Spinal cord (tissue), 10 donors: ENCODE data around the gene DPCD. TPM values are rescaled to one million over a fixed set of nuclear protein-coding genes. Genes with fewer than 3 reads are reported as not detected.
A peak's percentile ranks its signal among the peaks of the same experiment; 100 is the strongest.

Source experiments
- DNase-seq, 6 donors: peaks; one replicate each; pipeline versions ENCODE4 v3.0.0 to v3.0.0-alpha.2; 2013 to 2015; ENCODE audit warnings: low spot score in 6 of 6, low read depth in 4 of 6
- H3K27ac ChIP-seq: one replicate; pipeline ENCODE4 v1.5.1; 2013; ENCODE audit warnings: low read depth, low read length, control low read depth
- H3K27me3 ChIP-seq: one replicate; pipeline ENCODE4 v1.6.1; 2013; ENCODE audit warnings: low read length; ENCODE audit not compliant: control insufficient read depth, insufficient read depth
- H3K36me3 ChIP-seq: one replicate; pipeline ENCODE4 v1.6.1; 2013; ENCODE audit warnings: low read length; ENCODE audit not compliant: control insufficient read depth, insufficient read depth
- H3K4me1 ChIP-seq: one replicate; pipeline ENCODE4 v1.6.1; 2013; ENCODE audit warnings: low read length; ENCODE audit not compliant: control insufficient read depth, insufficient read depth
- H3K4me3 ChIP-seq: one replicate; pipeline ENCODE4 v1.5.1; 2013; ENCODE audit warnings: low read depth, low read length, control low read depth
- H3K9me3 ChIP-seq: one replicate; pipeline ENCODE4 v1.6.1; 2013; ENCODE audit warnings: low read length; ENCODE audit not compliant: control insufficient read depth, insufficient read depth
- WGBS: methylation state at CpG from one replicate; pipeline ENCODE4 v1.1.5; 2013; ENCODE audit warnings: missing lambda C conversion rate; ENCODE audit not compliant: insufficient coverage; 5-methylcytosine and 5-hydroxymethylcytosine counted together
- polyA plus RNA-seq, 2 donors: library from polyadenylated mRNA; unstranded; fragments of 120-200 nt; gene quantifications; one replicate each; pipeline ENCODE4 v1.2.1, GENCODE V29; 2013; ENCODE audit not compliant: insufficient read length in 2 of 2
- total RNA-seq, 2 donors: library from RNA; depleted of rRNA in 1 of 2; stranded (reverse); fragments of 120-200 nt in 1 of 2; fragments of >200 nt in 1 of 2; gene quantifications; one replicate each; pipeline versions ENCODE4 v1.2.3 to v1.2.4, GENCODE V29; 2013 to 2014
- donor health status: healthy.

The DPCD gene
- total and polyA plus RNA-seq, 4 donors, result 21.1 to 57.2 (median 42.2) TPM

DNA sequence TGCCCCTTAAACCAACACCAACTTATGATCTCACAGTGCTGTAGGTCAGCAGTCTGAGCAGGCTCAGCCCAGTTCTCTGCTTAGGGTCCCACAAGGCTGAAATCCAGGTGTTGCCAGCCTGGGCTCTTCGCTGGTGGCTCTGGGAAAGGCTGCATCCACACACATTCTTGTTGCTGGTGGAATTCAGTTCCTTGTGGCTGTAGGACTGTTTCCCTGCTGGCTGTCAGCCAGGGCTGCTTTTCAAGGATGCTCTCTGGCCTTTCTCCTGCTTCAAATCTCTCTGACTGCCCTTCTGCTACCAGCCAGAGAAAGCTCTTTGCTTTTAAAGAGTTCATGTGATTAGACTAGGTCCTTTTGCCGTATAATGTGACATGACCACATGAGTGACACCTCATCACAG is 15.3 kb upstream of the DPCD start:
- Histone ChIP-seq H3K4me3 (no peak overlapping the region), H3K27ac (no peak overlapping the region), H3K9me3 (peaks cover 7% of the 10 kb centered on the region), H3K36me3 (peaks cover 19% of the 10 kb centered on the region), H3K27me3 (peaks cover 17% of the 10 kb centered on the region), H3K4me1 (peaks cover 46% of the 10 kb centered on the region)
- DNase-seq, result no peak
- no CpG with 5 or more reads among the region's 2 CpGs for WGBS

- Histone ChIP-seq H3K27me3 (peaks cover 12% of the 10 kb centered on the region), H3K9me3 (peaks cover 7% of the 10 kb centered on the region), H3K36me3 (peaks cover 33% of the 10 kb centered on the region), H3K4me3 (no peak overlapping the region), H3K4me1 (peaks cover 45% of the 10 kb centered on the region), H3K27ac (no peak overlapping the region)
- peak in 1 of 6 donors; percentile 89 for DNase-seq
- 50% methylated on average over 14 of the region's 25 CpGs for WGBS
Observed at GRCh38 chr10:101573885-101574753, 14.0 kb upstream of the DPCD start.

GRCh38 chr10:101575091-101575490 is 13.0 kb upstream of the DPCD start:
- peaks cover 7% of the 10 kb centered on the region for H3K9me3 ChIP-seq
- H3K36me3 ChIP-seq, result peaks cover 43% of the 10 kb centered on the region
- no peak overlapping the region for H3K27ac ChIP-seq
- 80% methylated on average over 2 of the region's 3 CpGs for WGBS
- H3K4me3 ChIP-seq, result no peak overlapping the region
- H3K4me1 ChIP-seq, result peaks cover 36% of the 10 kb centered on the region
- no peak for DNase-seq
- peaks cover 2% of the 10 kb centered on the region for H3K27me3 ChIP-seq

- no peak for DNase-seq
- Histone ChIP-seq H3K27ac (no peak overlapping the region), H3K27me3 (peaks cover 2% of the 10 kb centered on the region), H3K36me3 (peaks cover 49% of the 10 kb centered on the region), H3K9me3 (peaks cover 7% of the 10 kb centered on the region), H3K4me3 (no peak overlapping the region), H3K4me1 (peaks cover 30% of the 10 kb centered on the region)
- WGBS, result 87% methylated on average over 6 of the region's 7 CpGs
Observed at GRCh38 chr10:101575580-101576210, 12.4 kb upstream of the DPCD start.

- H3K27me3 ChIP-seq, result no peaks in the 10 kb centered on the region
- H3K4me1 ChIP-seq, result peaks cover 24% of the 10 kb centered on the region
- no peak overlapping the region for H3K27ac ChIP-seq
- H3K9me3 ChIP-seq, result peaks cover 7% of the 10 kb centered on the region
- DNase-seq, result no peak
- no peak overlapping the region for H3K4me3 ChIP-seq
- 95% methylated on average over 5 of the region's 7 CpGs for WGBS
- peaks cover 55% of the 10 kb centered on the region for H3K36me3 ChIP-seq
Observed at GRCh38 chr10:101576211-101576863, 11.8 kb upstream of the DPCD start.

- H3K9me3 ChIP-seq, result peaks cover 7% of the 10 kb centered on the region
- no peak for DNase-seq
- peaks cover 24% of the 10 kb centered on the region for H3K4me1 ChIP-seq
- no peaks in the 10 kb centered on the region for H3K27me3 ChIP-seq
- 96% methylated on average over 7 of the region's 7 CpGs for WGBS
- H3K27ac ChIP-seq, result no peak overlapping the region
- no peak overlapping the region for H3K4me3 ChIP-seq
- peaks cover 60% of the 10 kb centered on the region for H3K36me3 ChIP-seq
Observed at GRCh38 chr10:101577121-101577871, 10.8 kb upstream of the DPCD start.

- WGBS, result 98% methylated on average over 5 of the region's 5 CpGs
- DNase-seq, result no peak
- Histone ChIP-seq H3K27ac (no peak overlapping the region), H3K27me3 (no peaks in the 10 kb centered on the region), H3K4me3 (no peak overlapping the region), H3K36me3 (peaks cover 69% of the 10 kb centered on the region), H3K4me1 (peaks cover 24% of the 10 kb centered on the region), H3K9me3 (no peaks in the 10 kb centered on the region)
Observed at GRCh38 chr10:101578192-101578591, 9.9 kb upstream of the DPCD start.

- 87% methylated on average over 13 of the region's 13 CpGs for WGBS
- H3K9me3 ChIP-seq, result no peaks in the 10 kb centered on the region
- H3K36me3 ChIP-seq, result peaks cover 74% of the 10 kb centered on the region
- H3K27me3 ChIP-seq, result no peaks in the 10 kb centered on the region
- no peak overlapping the region for H3K4me3 ChIP-seq
- DNase-seq, result no peak
- H3K27ac ChIP-seq, result no peak overlapping the region
- peaks cover 16% of the 10 kb centered on the region for H3K4me1 ChIP-seq
Observed at GRCh38 chr10:101578803-101579515, 9.2 kb upstream of the DPCD start.

DNA sequence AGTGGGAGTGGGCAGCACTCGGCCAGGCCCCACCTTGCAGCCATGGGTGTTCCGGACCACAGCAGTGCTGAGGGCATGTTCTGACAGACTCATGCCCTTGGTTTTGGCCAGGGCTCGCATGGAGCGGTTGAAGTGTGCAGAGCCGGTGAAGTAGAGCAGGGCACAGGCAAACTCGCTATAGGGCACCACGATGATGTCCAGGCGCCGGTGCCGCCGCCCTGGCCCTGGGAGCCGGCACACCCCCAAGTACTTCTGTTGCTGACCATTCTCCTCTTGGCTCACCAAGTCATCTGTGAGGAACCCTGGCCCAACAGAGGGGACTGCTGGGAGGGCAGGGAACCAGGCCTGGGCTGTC is 8.6 kb upstream of the DPCD start:
- H3K36me3 ChIP-seq, result peaks cover 76% of the 10 kb centered on the region
- H3K4me3 ChIP-seq, result no peak overlapping the region
- H3K9me3 ChIP-seq, result no peaks in the 10 kb centered on the region
- H3K4me1 ChIP-seq, result peaks cover 11% of the 10 kb centered on the region
- WGBS, result 98% methylated on average over 12 of the region's 12 CpGs
- H3K27ac ChIP-seq, result no peak overlapping the region
- no peak for DNase-seq
- H3K27me3 ChIP-seq, result no peaks in the 10 kb centered on the region
